ENCODE measurements around the gene SYNE1.

GRCh38 chr6:152272486-152272885 lies 364.7 kb downstream of the SYNE1 start:
- no peak for TF ChIP-seq POLR2AphosphoS5 (IDR thresholded peaks at IDR 0.05; ENCODE audit: low read length)
- no peak for TF ChIP-seq HCFC1 (IDR thresholded peaks at IDR 0.05; ENCODE audit: low read length)
- TF ChIP-seq ESRRA (IDR thresholded peaks at IDR 0.05; ENCODE audit: low read length) = no peak
- TF ChIP-seq POLR2A (IDR thresholded peaks at IDR 0.05; ENCODE audit: low read depth, low read length) = no peak
- TF ChIP-seq, protein P1, sequence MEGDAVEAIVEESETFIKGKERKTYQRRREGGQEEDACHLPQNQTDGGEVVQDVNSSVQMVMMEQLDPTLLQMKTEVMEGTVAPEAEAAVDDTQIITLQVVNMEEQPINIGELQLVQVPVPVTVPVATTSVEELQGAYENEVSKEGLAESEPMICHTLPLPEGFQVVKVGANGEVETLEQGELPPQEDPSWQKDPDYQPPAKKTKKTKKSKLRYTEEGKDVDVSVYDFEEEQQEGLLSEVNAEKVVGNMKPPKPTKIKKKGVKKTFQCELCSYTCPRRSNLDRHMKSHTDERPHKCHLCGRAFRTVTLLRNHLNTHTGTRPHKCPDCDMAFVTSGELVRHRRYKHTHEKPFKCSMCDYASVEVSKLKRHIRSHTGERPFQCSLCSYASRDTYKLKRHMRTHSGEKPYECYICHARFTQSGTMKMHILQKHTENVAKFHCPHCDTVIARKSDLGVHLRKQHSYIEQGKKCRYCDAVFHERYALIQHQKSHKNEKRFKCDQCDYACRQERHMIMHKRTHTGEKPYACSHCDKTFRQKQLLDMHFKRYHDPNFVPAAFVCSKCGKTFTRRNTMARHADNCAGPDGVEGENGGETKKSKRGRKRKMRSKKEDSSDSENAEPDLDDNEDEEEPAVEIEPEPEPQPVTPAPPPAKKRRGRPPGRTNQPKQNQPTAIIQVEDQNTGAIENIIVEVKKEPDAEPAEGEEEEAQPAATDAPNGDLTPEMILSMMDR (IDR thresholded peaks at IDR 0.05 in 2 of 3, conservative IDR thresholded peaks at IDR 0.05 in 1 of 3; ENCODE audit: control insufficient read depth in 2 of 3, extremely low read depth in 1 of 3, insufficient read depth in 1 of 3, low read depth in 3 of 3, low read length in 3 of 3) = no peak
- TF ChIP-seq NFIC (IDR thresholded peaks at IDR 0.05; ENCODE audit: low read depth, low read length) = no peak
- TF ChIP-seq DPF2 (IDR thresholded peaks at IDR 0.05) = no peak
- TF ChIP-seq BHLHE40 (IDR thresholded peaks at IDR 0.05; ENCODE audit: borderline replicate concordance in 1 of 2, low read depth in 2 of 2, low read length in 1 of 2) = no peak
- no peak for TF ChIP-seq MTA3 (IDR thresholded peaks at IDR 0.05; ENCODE audit: borderline replicate concordance, low read length)
